Activated T-helper 1 cell treated with Interleukin-2 at 50 U/mL for 16 hours (primary cell): ENCODE measurements around the gene ONECUT1.

ENCODE experiments used
- DNase-seq: peaks from one replicate; pipeline ENCODE4 v3.0.0-alpha.2; 2020; ENCODE audit warnings: low read depth

The ONECUT1 gene

DNA sequence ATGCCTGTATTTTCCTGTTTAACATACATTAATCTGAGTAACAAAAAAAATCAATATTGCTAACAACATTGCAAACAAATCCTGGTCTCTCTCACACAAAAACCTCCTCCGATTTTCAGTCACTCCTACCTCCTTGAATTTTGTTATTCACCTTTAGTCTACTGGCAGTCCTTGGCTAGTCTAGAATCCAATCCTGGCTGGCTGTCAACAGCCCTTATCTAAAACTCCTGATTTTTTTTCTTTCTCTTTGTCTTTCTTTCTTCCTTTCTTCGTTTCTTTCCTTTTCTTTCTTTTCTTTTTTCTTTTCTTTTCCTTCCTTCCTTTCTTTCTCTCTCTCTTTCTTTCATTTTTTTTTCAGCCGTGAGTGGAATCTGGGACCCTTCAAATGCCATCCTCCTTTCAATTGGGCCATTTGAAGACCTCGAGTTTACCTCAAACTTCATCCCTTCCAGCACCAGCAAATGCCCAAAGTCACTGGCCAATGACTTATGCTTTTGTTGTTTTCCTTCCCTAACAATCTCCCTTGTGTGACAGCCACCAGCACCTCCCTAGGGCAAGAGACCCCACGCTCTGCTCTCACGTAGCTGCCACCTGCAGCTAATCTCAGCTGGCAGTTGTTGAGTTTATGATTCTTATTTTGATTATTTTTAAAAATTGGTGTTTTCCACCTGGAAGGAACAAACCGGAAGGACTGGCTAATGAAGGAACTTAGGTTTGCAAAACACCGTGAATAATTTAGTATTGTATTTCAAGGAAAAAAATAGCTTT is 6.8 kb upstream of the ONECUT1 start:
- DNase-seq: no peak

- DNase-seq: no peak
These were observed 6.0 kb upstream of the ONECUT1 start for GRCh38 chr15:52796228-52796521.

GRCh38 chr15:52795464-52796227 is 5.5 kb upstream of the ONECUT1 start:
- no peak for DNase-seq

DNA sequence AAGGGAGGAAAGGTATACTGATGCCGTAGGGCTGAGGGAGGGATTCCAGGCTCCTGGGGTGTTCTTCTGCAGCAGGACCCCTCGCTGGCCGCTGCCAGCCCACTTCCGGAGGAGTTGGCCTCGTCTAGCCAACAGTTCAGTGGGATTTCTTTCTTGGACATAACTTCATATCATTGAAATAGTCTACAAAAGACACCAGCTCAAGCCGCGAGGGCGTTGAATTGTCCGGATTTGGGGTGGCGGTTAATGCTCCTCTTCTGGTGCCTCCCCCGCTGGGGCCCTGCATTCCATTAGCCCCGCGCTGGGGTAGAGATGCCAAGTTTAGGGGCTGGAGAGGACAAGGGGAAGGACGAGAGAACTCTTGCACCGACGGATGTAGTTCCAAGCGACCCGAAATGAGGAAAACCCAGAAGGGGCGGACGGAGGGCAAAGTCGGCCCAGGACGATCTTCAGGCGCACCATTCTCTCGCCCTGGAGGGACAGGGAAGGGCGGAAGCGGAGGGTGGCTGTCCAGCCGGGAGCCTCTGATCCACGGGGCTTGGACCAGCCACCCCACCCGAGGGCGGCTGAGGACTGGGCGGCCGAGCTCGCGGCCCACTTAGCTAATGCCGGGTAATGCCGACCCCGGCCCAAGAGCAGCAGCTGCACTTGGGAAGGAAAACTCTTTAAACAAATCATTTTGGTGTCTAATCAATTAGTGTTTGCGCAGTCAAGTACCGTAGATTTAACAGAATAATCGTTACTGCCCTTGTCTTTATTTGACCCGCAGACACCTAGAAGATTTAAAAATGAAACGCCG is 4.7 kb upstream of the ONECUT1 start:
- DNase-seq: no peak

DNA sequence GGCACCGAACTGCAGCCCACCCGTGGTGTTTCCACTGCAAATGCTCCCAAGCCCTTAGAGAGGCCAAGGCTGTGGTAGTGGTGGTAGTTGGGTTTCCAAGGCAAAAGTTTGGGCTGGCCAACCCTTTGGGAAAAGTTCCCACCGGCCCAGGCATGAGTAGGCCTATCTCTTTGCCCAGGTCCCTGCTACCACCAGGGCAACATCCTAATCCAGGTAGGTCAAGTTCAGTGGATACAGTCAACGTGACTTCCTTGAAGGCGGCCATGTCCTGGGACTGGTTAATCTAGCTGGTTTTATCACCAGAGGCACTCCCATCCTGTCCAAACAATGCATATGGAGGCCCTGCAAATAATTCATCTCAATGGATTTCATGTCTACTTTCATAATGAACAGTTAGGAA is 1.6 kb upstream of the ONECUT1 start:
- DNase-seq: no peak

DNA sequence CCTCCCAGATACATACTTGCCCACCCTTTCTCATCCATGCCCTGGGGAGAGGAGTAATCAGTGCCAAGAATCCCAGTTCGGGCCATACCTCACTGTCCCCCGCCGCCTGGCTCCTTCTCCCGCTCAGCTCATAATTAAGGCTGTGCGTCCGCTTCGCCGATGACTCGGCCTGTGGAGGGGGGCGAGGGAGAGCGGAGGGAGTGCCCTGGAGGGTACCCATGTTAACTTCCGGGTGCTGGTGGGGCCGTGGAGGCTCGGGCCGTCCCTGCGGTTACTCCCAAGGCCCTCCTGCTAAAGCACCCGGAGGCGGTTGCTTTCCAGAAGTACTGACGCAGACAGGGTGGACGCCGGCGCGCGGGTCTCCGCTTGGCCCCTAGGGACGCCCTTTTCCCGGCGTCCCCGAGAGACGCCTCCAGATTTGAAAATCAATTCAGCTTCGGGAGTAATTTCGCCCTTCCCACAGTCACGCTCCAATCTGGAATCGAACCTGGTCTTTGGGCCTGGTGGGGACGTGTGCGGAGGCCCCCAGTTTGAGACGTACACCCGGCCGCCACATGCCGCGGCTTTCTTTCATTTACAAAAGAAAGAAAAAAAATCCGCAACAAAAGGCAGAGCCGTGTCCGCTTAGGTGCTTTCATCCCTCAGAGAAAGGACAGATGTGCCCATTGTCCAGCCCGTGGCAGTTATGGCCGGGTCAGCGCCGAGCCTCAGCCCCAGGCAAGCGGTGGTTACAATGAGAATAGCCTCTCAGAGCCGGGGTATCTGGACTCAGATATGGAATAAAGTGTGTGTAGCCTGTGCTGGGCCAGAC is 1.0 kb upstream of the ONECUT1 start:
- DNase-seq: no peak

DNA sequence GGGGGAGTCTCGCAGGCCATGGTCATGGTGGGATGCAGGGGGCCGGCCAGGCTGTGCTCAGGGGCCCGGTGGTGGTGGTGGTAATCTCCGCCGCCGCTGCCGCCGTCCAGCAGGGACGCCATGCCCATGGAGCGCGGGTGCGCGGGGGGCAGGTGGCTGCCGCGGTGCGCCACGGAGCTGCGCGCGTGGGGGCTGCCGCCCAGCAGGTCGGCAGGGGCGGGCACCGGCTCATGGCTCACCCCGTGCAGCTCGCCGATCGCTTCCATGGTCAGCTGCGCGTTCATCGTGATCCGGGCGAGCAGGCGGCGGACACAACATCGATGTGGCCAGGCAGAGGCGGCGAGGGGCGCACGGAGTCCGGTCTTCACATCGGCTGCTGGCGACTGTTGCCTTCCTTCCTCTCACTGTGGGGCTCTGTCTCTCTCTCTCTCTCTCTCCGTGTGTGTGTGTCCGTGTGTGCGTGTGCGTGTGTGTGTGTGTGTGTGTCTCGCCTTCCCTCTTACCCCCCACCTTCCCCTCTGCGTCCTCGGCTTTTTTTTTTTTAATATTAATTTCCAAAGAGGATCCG is 451 bp downstream of the ONECUT1 start:
- DNase-seq: no peak

GRCh38 chr15:52789008-52789600 is 1.0 kb downstream of the ONECUT1 start:
- no peak for DNase-seq

- no peak for DNase-seq
These were observed 1.8 kb downstream of the ONECUT1 start for GRCh38 chr15:52788099-52788986.

- DNase-seq: no peak
These were observed 2.5 kb downstream of the ONECUT1 start for GRCh38 chr15:52787549-52788098.

- DNase-seq: no peak
These were observed 3.0 kb downstream of the ONECUT1 start for GRCh38 chr15:52787123-52787503.

- no peak for DNase-seq
These were observed 3.6 kb downstream of the ONECUT1 start for GRCh38 chr15:52786436-52787122.

DNA sequence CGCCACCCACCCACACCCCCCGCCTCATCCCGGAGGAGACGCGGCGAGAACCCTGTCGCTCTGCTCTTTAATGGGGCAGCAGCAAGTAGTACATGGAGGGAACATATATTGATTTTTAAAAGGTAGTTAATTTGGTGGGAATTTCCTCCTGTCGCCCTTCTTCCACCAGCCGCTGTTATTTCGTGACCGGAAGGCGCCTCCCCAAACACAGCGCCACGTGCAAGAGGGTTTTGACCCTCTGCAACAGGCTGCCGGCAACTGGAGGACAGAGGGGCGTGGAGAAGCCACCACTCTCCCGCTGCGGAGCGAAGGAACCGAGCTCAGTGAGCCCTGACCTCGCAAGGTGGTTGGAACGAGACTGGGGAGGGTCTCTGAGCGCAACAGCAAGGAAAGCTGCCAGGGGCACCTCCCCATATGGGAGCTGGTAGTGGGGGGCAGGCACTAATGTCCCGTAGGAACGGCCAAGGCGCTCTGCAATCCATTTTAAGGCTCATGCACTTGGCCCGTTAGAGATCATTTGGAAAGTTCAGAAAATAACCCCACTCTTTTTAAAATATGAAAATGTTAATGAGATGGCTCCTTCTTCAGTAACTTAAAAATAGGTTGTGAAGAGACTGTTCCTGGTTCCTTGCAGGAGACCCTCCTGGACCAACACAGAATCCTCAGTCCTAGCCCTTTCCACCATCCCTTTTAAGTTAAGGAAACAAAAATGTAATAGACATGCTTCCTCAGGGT is 4.3 kb downstream of the ONECUT1 start:
- DNase-seq: no peak

DNA sequence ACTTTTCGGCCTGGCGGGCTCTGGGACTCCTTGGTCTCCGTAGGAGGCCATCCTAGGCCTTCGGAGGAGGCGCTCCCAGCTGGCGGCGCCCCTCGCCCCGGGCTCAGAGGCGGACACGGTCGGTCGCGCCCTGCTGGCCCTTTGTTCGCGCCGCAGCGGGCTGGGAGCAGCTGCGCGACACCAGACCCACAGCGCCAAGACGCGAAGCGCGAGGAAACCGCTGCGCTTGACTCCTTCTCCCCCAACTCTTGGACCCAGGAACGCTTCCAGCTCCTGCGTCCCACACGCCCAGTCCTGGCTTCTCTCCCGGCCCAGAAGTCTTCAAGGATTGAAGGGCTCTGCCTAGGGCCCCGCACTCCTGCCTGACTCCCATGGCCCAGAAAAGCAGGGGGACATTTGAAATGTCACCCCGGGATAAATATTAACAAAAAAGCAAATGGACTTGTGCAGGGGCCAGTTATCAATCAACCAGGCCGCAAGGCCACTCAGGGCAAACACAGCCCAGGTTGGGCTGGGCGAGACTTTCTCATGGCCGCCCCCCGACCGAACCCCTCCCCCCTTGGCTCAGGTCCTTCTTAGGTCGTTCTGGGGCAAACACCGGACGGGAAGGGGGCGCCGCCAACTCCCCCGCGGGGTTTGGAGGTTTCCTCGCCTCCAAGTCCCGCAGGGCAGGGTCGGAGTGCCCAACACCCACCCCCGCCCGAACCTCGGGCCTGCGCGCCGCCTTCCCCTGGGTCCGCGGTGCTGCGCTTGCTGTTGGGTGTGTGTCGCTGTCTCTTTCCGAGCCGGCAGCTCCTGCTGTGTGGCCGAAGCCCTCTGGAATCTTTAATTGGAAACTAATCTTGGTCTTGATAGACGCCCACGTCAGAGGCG is 5.1 kb downstream of the ONECUT1 start:
- no peak for DNase-seq

- DNase-seq: no peak
These were observed 6.0 kb downstream of the ONECUT1 start for GRCh38 chr15:52783929-52784798.

DNA sequence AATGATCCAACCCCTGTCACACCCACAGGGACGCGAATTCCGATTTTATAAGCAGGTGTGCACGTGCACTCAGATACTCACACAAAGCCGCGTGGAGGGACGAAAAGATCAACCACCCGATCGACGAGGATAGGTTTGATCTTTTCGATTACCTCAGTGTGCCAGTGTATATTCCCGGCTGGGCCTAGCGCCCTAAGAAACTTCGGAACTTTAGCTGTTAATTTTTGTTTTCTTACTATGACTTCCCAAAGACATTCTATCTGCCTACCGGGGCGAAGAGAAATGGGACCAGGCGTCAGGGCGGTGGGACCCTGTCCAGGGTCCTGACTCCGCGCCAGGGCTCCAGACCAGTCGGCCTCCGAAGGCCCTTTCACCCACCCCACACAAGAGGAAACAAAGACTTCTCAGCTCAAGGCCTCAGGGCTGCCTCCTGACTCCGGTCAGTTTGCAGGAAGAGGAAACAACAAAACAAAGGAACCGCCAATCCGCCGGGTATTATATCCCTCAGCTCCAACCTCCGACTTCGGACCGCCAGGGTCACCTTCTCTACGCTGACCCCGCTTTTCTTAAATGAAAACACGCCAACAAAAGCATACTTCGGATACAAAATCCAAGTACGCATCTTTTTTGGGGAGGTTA is 6.8 kb downstream of the ONECUT1 start:
- no peak for DNase-seq
